ENCODE measurements around the gene PAFAH1B1.

Gene PAFAH1B1

GRCh38 chr17:2721603-2722002 is 128.1 kb downstream of the PAFAH1B1 start:
- H4K91ac ChIP-seq (ENCODE audit: low read length): no peak overlapping the region
- H3K79me1 ChIP-seq (replicated peaks; ENCODE audit: low read length, poor library complexity, severe bottlenecking): no peaks in the 10 kb centered on the region
- H3K36me3 ChIP-seq (ENCODE audit: control insufficient read depth in 1 of 2, insufficient read depth in 2 of 2, low read depth in 1 of 2, low read length in 2 of 2): no peaks in the 10 kb centered on the region
- H3K4me2 ChIP-seq (ENCODE audit: low read length, poor library complexity, severe bottlenecking): no peak overlapping the region
- no peak overlapping the region for H2BK120ac ChIP-seq (ENCODE audit: low read depth, low read length)
- H3K4me1 ChIP-seq (ENCODE audit: control insufficient read depth, insufficient read depth, low read depth, low read length): peaks cover 11% of the 10 kb centered on the region
- H2AK5ac ChIP-seq (ENCODE audit: low read length, severe bottlenecking): no peak overlapping the region
- no peak overlapping the region for H4K8ac ChIP-seq (ENCODE audit: low read length)
- no peak overlapping the region for H3K27ac ChIP-seq (ENCODE audit: low read length, poor library complexity, severe bottlenecking)
- H3K4ac ChIP-seq (ENCODE audit: low read depth in 1 of 2, low read length in 2 of 2): no peak overlapping the region
- no peak overlapping the region for H3K9ac ChIP-seq (ENCODE audit: low read length)
- no peak overlapping the region for H2AFZ ChIP-seq (ENCODE audit: low read depth, low read length)
- H3K18ac ChIP-seq (ENCODE audit: low read depth in 1 of 2, low read length in 2 of 2): no peak overlapping the region
- H3K4me3 ChIP-seq (ENCODE audit: insufficient read depth in 1 of 2, low read depth in 1 of 2, low read length in 2 of 2): no peak overlapping the region
- peaks cover 8% of the 10 kb centered on the region for H3K9me3 ChIP-seq (ENCODE audit: control insufficient read depth, low read length)
- no peak for DNase-seq
- no peak overlapping the region for H2BK5ac ChIP-seq (ENCODE audit: low read depth, low read length, poor library complexity, severe bottlenecking)
- no peak overlapping the region for H2BK12ac ChIP-seq (ENCODE audit: low read length in 2 of 2)
- H3K27me3 ChIP-seq (ENCODE audit: control insufficient read depth in 1 of 2, insufficient read depth in 1 of 2, low read length in 2 of 2): peaks cover 40 to 43% of the 10 kb centered on the region in 2 experiments
- H3K14ac ChIP-seq (ENCODE audit: low read length in 2 of 2): no peak overlapping the region
- WGBS: 95% methylated on average over 4 of the region's 4 CpGs
- H3K23ac ChIP-seq (ENCODE audit: low read length in 2 of 2): no peak overlapping the region
- H2BK15ac ChIP-seq (ENCODE audit: low read depth, poor library complexity, severe bottlenecking): no peak overlapping the region

GRCh38 chr17:2722611-2723010 is 129.2 kb downstream of the PAFAH1B1 start:
- Histone ChIP-seq H3K79me1 (replicated peaks; ENCODE audit: low read length, poor library complexity, severe bottlenecking) (no peaks in the 10 kb centered on the region), H3K4ac (ENCODE audit: low read depth in 1 of 2, low read length in 2 of 2) (no peak overlapping the region), H3K36me3 (ENCODE audit: control insufficient read depth in 1 of 2, insufficient read depth in 2 of 2, low read depth in 1 of 2, low read length in 2 of 2) (no peaks in the 10 kb centered on the region)

GRCh38 chr17:2723505-2723996 is 130.1 kb downstream of the PAFAH1B1 start:
- Histone ChIP-seq H3K4me1 (ENCODE audit: control insufficient read depth, insufficient read depth, low read depth, low read length) (peaks cover 11% of the 10 kb centered on the region), H4K91ac (ENCODE audit: low read length) (no peak overlapping the region), H2AFZ (ENCODE audit: low read depth, low read length) (no peak overlapping the region), H3K27ac (ENCODE audit: low read length, poor library complexity, severe bottlenecking) (no peak overlapping the region), H4K8ac (ENCODE audit: low read length) (no peak overlapping the region), H3K23ac (ENCODE audit: low read length in 2 of 2) (no peak overlapping the region), H3K27me3 (ENCODE audit: control insufficient read depth in 1 of 2, insufficient read depth in 1 of 2, low read length in 2 of 2) (peaks cover 48% of the 10 kb centered on the region in 2 experiments), H3K4me2 (ENCODE audit: low read length, poor library complexity, severe bottlenecking) (no peak overlapping the region), H3K79me1 (replicated peaks; ENCODE audit: low read length, poor library complexity, severe bottlenecking) (no peaks in the 10 kb centered on the region), H2BK15ac (ENCODE audit: low read depth, poor library complexity, severe bottlenecking) (no peak overlapping the region), H3K36me3 (ENCODE audit: control insufficient read depth in 1 of 2, insufficient read depth in 2 of 2, low read depth in 1 of 2, low read length in 2 of 2) (no peaks in the 10 kb centered on the region), H2BK5ac (ENCODE audit: low read depth, low read length, poor library complexity, severe bottlenecking) (no peak overlapping the region), H3K14ac (ENCODE audit: low read length in 2 of 2) (no peak overlapping the region), H2AK5ac (ENCODE audit: low read length, severe bottlenecking) (no peak overlapping the region), H3K9me3 (ENCODE audit: control insufficient read depth, low read length) (peaks cover 8% of the 10 kb centered on the region), H2BK120ac (ENCODE audit: low read depth, low read length) (no peak overlapping the region), H3K9ac (ENCODE audit: low read length) (no peak overlapping the region), H3K4ac (ENCODE audit: low read depth in 1 of 2, low read length in 2 of 2) (no peak overlapping the region), H2BK12ac (ENCODE audit: low read length in 2 of 2) (no peak overlapping the region), H3K4me3 (ENCODE audit: insufficient read depth in 1 of 2, low read depth in 1 of 2, low read length in 2 of 2) (no peak overlapping the region), H3K18ac (ENCODE audit: low read depth in 1 of 2, low read length in 2 of 2) (no peak overlapping the region)
- DNase-seq: no peak
- 5% methylated on average over 12 of the region's 18 CpGs for WGBS

More at GRCh38 chr17:2722611-2723010, 129.2 kb downstream of the PAFAH1B1 start:
- Histone ChIP-seq H2AK5ac (ENCODE audit: low read length, severe bottlenecking) (no peak overlapping the region), H3K14ac (ENCODE audit: low read length in 2 of 2) (no peak overlapping the region), H3K4me1 (ENCODE audit: control insufficient read depth, insufficient read depth, low read depth, low read length) (peaks cover 11% of the 10 kb centered on the region), H3K9ac (ENCODE audit: low read length) (no peak overlapping the region), H2BK15ac (ENCODE audit: low read depth, poor library complexity, severe bottlenecking) (no peak overlapping the region), H4K8ac (ENCODE audit: low read length) (no peak overlapping the region), H3K4me3 (ENCODE audit: insufficient read depth in 1 of 2, low read depth in 1 of 2, low read length in 2 of 2) (no peak overlapping the region), H2AFZ (ENCODE audit: low read depth, low read length) (no peak overlapping the region), H3K4me2 (ENCODE audit: low read length, poor library complexity, severe bottlenecking) (no peak overlapping the region), H2BK5ac (ENCODE audit: low read depth, low read length, poor library complexity, severe bottlenecking) (no peak overlapping the region), H3K27ac (ENCODE audit: low read length, poor library complexity, severe bottlenecking) (no peak overlapping the region), H3K9me3 (ENCODE audit: control insufficient read depth, low read length) (peaks cover 8% of the 10 kb centered on the region), H3K23ac (ENCODE audit: low read length in 2 of 2) (no peak overlapping the region), H4K91ac (ENCODE audit: low read length) (no peak overlapping the region), H3K27me3 (ENCODE audit: control insufficient read depth in 1 of 2, insufficient read depth in 1 of 2, low read length in 2 of 2) (peaks cover 47 to 48% of the 10 kb centered on the region in 2 experiments), H2BK12ac (ENCODE audit: low read length in 2 of 2) (no peak overlapping the region), H3K18ac (ENCODE audit: low read depth in 1 of 2, low read length in 2 of 2) (no peak overlapping the region), H2BK120ac (ENCODE audit: low read depth, low read length) (no peak overlapping the region)
- DNase-seq: no peak
- 84% methylated on average over 6 of the region's 10 CpGs for WGBS

GRCh38 chr17:2723997-2724783 is 130.7 kb downstream of the PAFAH1B1 start:
- no peak overlapping the region for H2BK5ac ChIP-seq (ENCODE audit: low read depth, low read length, poor library complexity, severe bottlenecking)
- peaks cover 48 to 54% of the 10 kb centered on the region in 2 experiments for H3K27me3 ChIP-seq (ENCODE audit: control insufficient read depth in 1 of 2, insufficient read depth in 1 of 2, low read length in 2 of 2)
- no peak overlapping the region for H2BK12ac ChIP-seq (ENCODE audit: low read length in 2 of 2)
- peak overlapping the region in 1 of 2 experiments; percentile 38 for H3K23ac ChIP-seq (ENCODE audit: low read length in 2 of 2)
- H3K9ac ChIP-seq (ENCODE audit: low read length): no peak overlapping the region
- H4K8ac ChIP-seq (ENCODE audit: low read length): peak overlapping the region; percentile 9
- H3K79me1 ChIP-seq (replicated peaks; ENCODE audit: low read length, poor library complexity, severe bottlenecking): no peaks in the 10 kb centered on the region
- H3K18ac ChIP-seq (ENCODE audit: low read depth in 1 of 2, low read length in 2 of 2): no peak overlapping the region
- H3K36me3 ChIP-seq (ENCODE audit: control insufficient read depth in 1 of 2, insufficient read depth in 2 of 2, low read depth in 1 of 2, low read length in 2 of 2): no peaks in the 10 kb centered on the region
- peak overlapping the region; percentile 73 for H3K4me2 ChIP-seq (ENCODE audit: low read length, poor library complexity, severe bottlenecking)
- no peak overlapping the region for H4K91ac ChIP-seq (ENCODE audit: low read length)
- H3K4me1 ChIP-seq (ENCODE audit: control insufficient read depth, insufficient read depth, low read depth, low read length): peaks cover 11% of the 10 kb centered on the region
- no peak overlapping the region for H3K4ac ChIP-seq (ENCODE audit: low read depth in 1 of 2, low read length in 2 of 2)
- under 1% methylated on average over 37 of the region's 98 CpGs for WGBS
- H2BK15ac ChIP-seq (ENCODE audit: low read depth, poor library complexity, severe bottlenecking): no peak overlapping the region
- no peak overlapping the region for H3K27ac ChIP-seq (ENCODE audit: low read length, poor library complexity, severe bottlenecking)
- no peak overlapping the region for H2BK120ac ChIP-seq (ENCODE audit: low read depth, low read length)
- no peak for DNase-seq
- no peak overlapping the region for H2AFZ ChIP-seq (ENCODE audit: low read depth, low read length)
- H2AK5ac ChIP-seq (ENCODE audit: low read length, severe bottlenecking): no peak overlapping the region
- H3K4me3 ChIP-seq (ENCODE audit: insufficient read depth in 1 of 2, low read depth in 1 of 2, low read length in 2 of 2): peak overlapping the region in 1 of 2 experiments; percentile 35
- H3K9me3 ChIP-seq (ENCODE audit: control insufficient read depth, low read length): peaks cover 8% of the 10 kb centered on the region
- no peak overlapping the region for H3K14ac ChIP-seq (ENCODE audit: low read length in 2 of 2)

All from mesenchymal stem cell (in vitro differentiated cells and primary cell).